HG02973 (cell line): ENCODE data around the gene LHCGR.
"Not testable (repeated sequence)": the region's sequence is repeated elsewhere in the genome, so short reads cannot be mapped to it uniquely, and the experiment has no call there.

Experiments used
- ATAC-seq: cut with Tn5 transposase; IDR thresholded peaks from one replicate; pipeline ENCODE4 v1.9.1; 2021; ENCODE audit warnings: moderate library complexity; ENCODE audit not compliant: unreplicated experiment

The LHCGR gene

DNA sequence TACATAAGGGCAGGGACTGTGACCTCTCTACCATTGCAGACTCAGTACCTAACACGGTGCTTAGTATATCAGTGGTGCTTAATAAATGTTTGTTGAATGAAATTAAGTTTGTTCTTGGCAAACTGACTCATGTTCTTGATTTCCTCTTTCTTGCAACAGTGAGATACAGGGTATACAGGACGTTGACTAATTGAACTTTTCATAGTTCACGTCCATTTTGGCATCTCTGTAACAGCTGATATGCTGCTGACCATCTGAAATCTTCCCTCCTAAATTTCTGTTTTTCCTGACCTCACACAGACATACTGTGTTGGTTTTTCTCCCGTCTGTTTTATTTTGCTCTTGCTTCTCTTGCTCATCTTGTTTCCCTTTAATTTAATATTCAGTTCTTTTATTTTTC is 44.2 kb downstream of the LHCGR start:
- ATAC-seq, result no peak

GRCh38 chr2:48709096-48710034 is 46.2 kb downstream of the LHCGR start:
- ATAC-seq, result no peak

DNA sequence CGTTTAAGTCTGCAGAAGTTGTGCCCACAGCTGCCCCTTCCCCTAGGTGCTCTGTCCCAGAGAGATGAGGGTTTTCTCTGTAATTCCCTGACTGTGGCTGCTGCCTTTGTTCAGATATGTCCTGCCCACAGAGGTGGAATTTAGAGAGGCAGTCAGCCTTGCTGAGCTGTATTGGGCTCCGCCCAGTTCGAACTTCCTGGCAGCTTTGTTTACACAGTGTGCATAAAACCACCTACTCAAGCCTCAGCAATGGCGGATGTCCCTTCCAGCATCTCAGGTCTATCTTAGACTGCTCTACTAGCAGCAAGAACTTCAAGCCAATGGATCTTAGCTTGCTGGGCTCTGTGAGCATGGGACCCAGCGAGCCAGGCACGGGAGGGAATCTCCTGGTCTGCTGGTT is 48.1 kb downstream of the LHCGR start:
- no peak for ATAC-seq

GRCh38 chr2:48703621-48704020 is 51.9 kb downstream of the LHCGR start:
- not testable (repeated sequence) for ATAC-seq

- ATAC-seq, result no peak
Measured at GRCh38 chr2:48699348-48699930, 56.1 kb downstream of the LHCGR start.

GRCh38 chr2:48696881-48697280 is 58.6 kb downstream of the LHCGR start:
- no peak for ATAC-seq

- ATAC-seq, result no peak
Measured at GRCh38 chr2:48695991-48696390, 59.5 kb downstream of the LHCGR start.

- ATAC-seq, result no peak
Measured at GRCh38 chr2:48694149-48694548, 61.4 kb downstream of the LHCGR start.

DNA sequence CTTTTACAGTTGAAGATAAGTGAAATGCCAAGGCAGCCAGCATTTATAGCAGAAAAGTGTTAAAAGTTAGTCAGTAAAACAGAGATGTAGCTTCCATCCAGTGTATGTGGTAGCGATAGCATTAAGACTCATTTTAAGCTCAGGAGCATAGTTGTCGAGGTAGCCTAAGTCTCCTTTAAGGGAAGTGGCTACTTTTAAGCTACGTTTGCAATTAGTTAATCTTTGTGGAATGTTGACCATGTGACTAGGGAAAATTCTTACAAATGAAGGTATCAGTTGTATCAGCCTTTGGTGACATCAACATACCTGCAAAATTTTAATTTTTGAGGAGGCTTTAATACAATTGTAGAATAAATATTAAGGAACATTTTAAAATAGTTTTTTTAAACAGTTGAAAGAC is 61.9 kb downstream of the LHCGR start:
- no peak for ATAC-seq

GRCh38 chr2:48693066-48693465 is 62.5 kb downstream of the LHCGR start:
- ATAC-seq, result no peak

GRCh38 chr2:48691935-48692691 is 63.4 kb downstream of the LHCGR start:
- ATAC-seq, result no peak

GRCh38 chr2:48685126-48685525 is 70.4 kb downstream of the LHCGR start:
- ATAC-seq, result no peak

DNA sequence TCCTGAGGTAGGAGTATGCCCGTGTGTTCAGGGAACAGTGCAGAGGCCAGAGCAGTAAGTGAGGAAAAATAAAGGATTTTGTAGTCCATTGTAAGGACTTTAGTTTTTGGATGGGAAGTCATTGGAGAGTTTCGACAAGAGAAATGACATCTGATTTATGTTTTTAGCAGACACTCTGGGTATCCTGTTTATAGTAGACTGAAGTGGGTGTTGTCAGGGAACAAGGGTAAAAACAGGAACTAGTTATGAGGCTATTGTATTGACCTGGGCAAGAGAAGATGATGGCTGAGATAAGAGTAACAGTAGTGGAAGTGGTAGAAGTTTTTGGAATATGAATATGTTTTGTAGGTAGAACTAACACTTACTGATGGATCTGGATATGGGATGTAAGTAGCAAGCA is 78.1 kb downstream of the LHCGR start:
- ATAC-seq, result no peak

DNA sequence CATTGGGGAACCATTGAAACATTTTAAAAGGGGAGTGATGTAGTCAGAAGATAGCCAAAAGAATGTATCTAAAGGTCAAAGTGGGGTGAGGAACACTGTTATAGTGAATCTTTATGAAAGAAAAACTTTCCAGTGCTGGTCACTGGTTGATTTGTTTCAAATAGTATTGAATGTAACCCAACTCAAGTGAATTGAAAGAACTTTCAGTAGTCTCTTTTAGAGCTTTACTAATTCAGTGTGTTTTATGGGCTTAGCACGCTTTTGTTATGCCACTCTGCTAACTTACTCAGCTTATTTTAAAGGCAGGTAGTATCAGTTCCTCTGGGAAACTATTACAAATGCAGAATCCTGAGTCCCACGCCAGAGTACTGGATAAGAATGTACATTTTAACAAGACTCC is 80.6 kb downstream of the LHCGR start:
- ATAC-seq, result no peak

DNA sequence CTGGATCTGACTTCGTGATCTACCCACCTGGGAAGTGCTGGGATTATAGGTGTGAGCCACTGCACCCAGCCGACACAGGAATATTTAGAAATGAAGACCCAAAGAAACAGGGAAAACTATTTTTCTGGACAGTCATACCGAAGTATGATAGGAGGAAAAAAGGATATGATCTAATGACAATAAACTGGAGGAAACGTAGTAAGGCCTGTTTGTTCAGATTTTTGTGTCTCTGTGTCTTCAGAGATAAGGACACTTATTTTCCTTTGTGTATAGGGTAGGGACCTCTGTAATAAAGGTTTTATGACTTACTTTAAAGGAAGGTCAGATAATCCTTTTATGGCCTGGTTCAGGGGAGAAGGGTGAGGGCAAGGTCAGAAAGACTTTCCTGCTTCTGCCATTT is 81.9 kb downstream of the LHCGR start:
- ATAC-seq, result no peak

GRCh38 chr2:48668992-48669391 is 86.5 kb downstream of the LHCGR start:
- peak; percentile 79 for ATAC-seq

GRCh38 chr2:48651158-48651790 is 104.2 kb downstream of the LHCGR start:
- ATAC-seq, result no peak

- ATAC-seq, result no peak
Measured at GRCh38 chr2:48638261-48638660, 117.3 kb downstream of the LHCGR start.
